K562 (cell line): ENCODE measurements around the gene LRIT1. TPM values are rescaled to one million over a fixed set of nuclear protein-coding genes. Genes with fewer than 3 reads are reported as not detected.

ENCODE experiments used
- ATAC-seq: fragments of 200-7000 bp; cut with Tn5 transposase; 3 replicates; pipeline ENCODE4 v1.9.1; 2020; ENCODE audit warnings: moderate library complexity
- BruUV-seq: library from RNA; stranded (reverse); fragments of 400-500 nt; replicated peaks from 2 replicates; lab custom pipeline; 2021; lab: Mats Ljungman, UMichigan
- CTCF ChIA-PET: fragments of 300-600 bp; formaldehyde crosslinking; extraction: SDS; loops from one replicate; lab custom pipeline; 2021; ENCODE audit warnings: low intra/inter-chr PET ratio; lab: Yijun Ruan, JAX
- POLR2A ChIA-PET: fragments of 300-600, 350-650 bp; sonication (Branson Sonifier 250); formaldehyde crosslinking; extraction: SDS; loops from one replicate; lab custom pipeline; 2021; ENCODE audit warnings: antibody characterized with exemption, inconsistent platforms; lab: Yijun Ruan, JAX
- DNase-seq, 4 experiments: peaks; one replicate each; pipeline versions ENCODE4 v3.0.0 to v3.0.0-alpha.2; 2011 to 2018; ENCODE audit warnings: low spot score in 3 of 4, mixed read lengths in 3 of 4; ENCODE audit errors: extremely low read depth in 1 of 4
- FAIRE-seq: peaks from 2 replicates; lab custom pipeline; 2011; peaks lifted over from hg19 to GRCh38; lab: Jason Lieb, UNC
- H2AFZ ChIP-seq: 2 replicates; pipeline ENCODE4 v1.6.0; 2011; ENCODE audit warnings: low read depth, low read length, control low read depth, inconsistent platforms
- H3K27ac ChIP-seq: fragments of 200-600 bp; 3 replicates; pipeline ENCODE4 v1.8.0; 2011; ENCODE audit warnings: low read depth, mild to moderate bottlenecking, control low read depth, inconsistent platforms, low read length, moderate library complexity, mixed read lengths; ENCODE audit errors: extremely low read depth
- H3K27me3 ChIP-seq, 2 experiments: fragments of 300-600 bp in 1 of 2; 2 replicates in 1 of 2; 3 replicates in 1 of 2; pipeline versions ENCODE4 v1.6.0 to v1.8.0; 2011; ENCODE audit warnings: inconsistent platforms in 2 of 2, low read length in 2 of 2, mild to moderate bottlenecking in 1 of 2, mixed read lengths in 1 of 2, moderate library complexity in 1 of 2; ENCODE audit not compliant: control insufficient read depth in 2 of 2, insufficient read depth in 2 of 2
- H3K36me3 ChIP-seq: fragments of 300-600 bp; 3 replicates; pipeline ENCODE4 v1.8.0; 2011; ENCODE audit warnings: mild to moderate bottlenecking, low read length, inconsistent platforms; ENCODE audit not compliant: control insufficient read depth, insufficient read depth
- H3K4me1 ChIP-seq, 2 experiments: fragments of 200-600 bp in 1 of 2; replicated peaks in 1 of 2; 2 replicates in 1 of 2; 3 replicates in 1 of 2; pipeline versions ENCODE4 v1.5.1 to v1.8.0; 2011; ENCODE audit warnings: inconsistent platforms in 2 of 2, low read length in 2 of 2, mild to moderate bottlenecking in 1 of 2, mixed read lengths in 1 of 2, moderate library complexity in 1 of 2; ENCODE audit not compliant: control insufficient read depth in 2 of 2, insufficient read depth in 2 of 2
- H3K4me2 ChIP-seq: 2 replicates; pipeline ENCODE4 v1.6.1; 2011; ENCODE audit warnings: low read length, control low read depth, inconsistent platforms, mixed read lengths; ENCODE audit not compliant: insufficient read depth
- H3K4me3 ChIP-seq: fragments of 200-600 bp; sonication (generic), shearing (Covaris generic); 2 replicates; pipeline ENCODE4 v1.5.1; 2016; ENCODE audit warnings: control low read depth, inconsistent platforms
- H3K79me2 ChIP-seq: fragments of 200-600 bp; 3 replicates; pipeline ENCODE4 v1.8.0; 2011; ENCODE audit warnings: low read length, inconsistent platforms; ENCODE audit not compliant: control insufficient read depth, insufficient read depth
- H3K9ac ChIP-seq, 2 experiments: 2 replicates each; pipeline versions ENCODE4 v1.6.0 to v1.6.1; 2011; ENCODE audit warnings: low read depth in 2 of 2, low read length in 2 of 2, control low read depth in 1 of 2, inconsistent platforms in 1 of 2, mild to moderate bottlenecking in 1 of 2, mixed read lengths in 1 of 2; ENCODE audit not compliant: insufficient read depth in 1 of 2
- H3K9me1 ChIP-seq: one replicate; pipeline ENCODE4 v1.6.0; 2011; ENCODE audit warnings: inconsistent platforms, mild to moderate bottlenecking, low read length, moderate library complexity; ENCODE audit not compliant: control insufficient read depth, insufficient read depth
- H3K9me3 ChIP-seq: replicated peaks from 2 replicates; pipeline ENCODE4 v1.5.1; 2011; ENCODE audit warnings: low read depth, low read length, inconsistent platforms; ENCODE audit not compliant: control insufficient read depth, insufficient read depth
- H4K20me1 ChIP-seq: replicated peaks from 2 replicates; pipeline ENCODE4 v1.6.1; 2011; ENCODE audit warnings: low read length, inconsistent platforms, mixed read lengths; ENCODE audit not compliant: control insufficient read depth, insufficient read depth
- CTCF ChIP-seq, 3 experiments: IDR thresholded peaks in 2 of 3; conservative IDR thresholded peaks in 1 of 3; 2 replicates each; pipeline ENCODE4 v1.5.1; 2011 to 2012; ENCODE audit warnings: low read length in 3 of 3, mild to moderate bottlenecking in 3 of 3, control low read depth in 2 of 3, improper control_type of control experiment in 1 of 3, inconsistent platforms in 1 of 3, low read depth in 1 of 3, mixed read lengths in 1 of 3, moderate library complexity in 1 of 3; ENCODE audit not compliant: insufficient read depth in 2 of 3
- E2F5 ChIP-seq: sonication (generic); formaldehyde crosslinking; IDR thresholded peaks from 2 replicates; pipeline ENCODE4 v1.8.0; 2022; ENCODE audit warnings: mild to moderate bottlenecking, missing genetic modification reagents
- ETV5 ChIP-seq: sonication (generic); formaldehyde crosslinking; IDR thresholded peaks from 2 replicates; pipeline ENCODE4 v1.4.0; 2020; ENCODE audit warnings: low read depth, mild to moderate bottlenecking, missing genetic modification reagents
- SUPT5H ChIP-seq: fragments of 450-650 bp; IDR thresholded peaks from 2 replicates; pipeline ENCODE4 v1.6.1; 2016
- ZNF23 ChIP-seq: fragments of 250-450 bp; sonication (Bioruptor Pico); IDR thresholded peaks from 2 replicates; pipeline ENCODE4 v1.4.0; 2020; ENCODE audit warnings: mild to moderate bottlenecking
- ZNF24 ChIP-seq: fragments of 450-650 bp; IDR thresholded peaks from 2 replicates; pipeline ENCODE4 v1.6.1; 2016
- WGBS: fragments of 100-300 bp; shearing (Covaris generic); methylation state at CpG from one replicate; pipeline ENCODE4 v1.1.6; 2016; ENCODE audit warnings: low coverage, mixed read lengths; ENCODE audit not compliant: insufficient coverage; ENCODE audit errors: missing lambda C conversion rate; 5-methylcytosine and 5-hydroxymethylcytosine counted together
- in situ Hi-C: fragments of 300-500 bp; cut with MboI; formaldehyde crosslinking; loops from 4 replicates; pipeline ENCODE4 v1.15.0; 2018; ENCODE audit warnings: inconsistent platforms, mixed read lengths
- intact Hi-C: fragments of 100-400 bp; cut with micrococcal nuclease; formaldehyde crosslinking; loops from 2 replicates; pipeline ENCODE4 v1.14.2; 2022
- polyA plus RNA-seq, 8 experiments: library from polyadenylated mRNA; depleted of rRNA in 4 of 8; stranded (reverse) in 5 of 8; unstranded in 3 of 8; fragments of >200 nt; fragmentation: Nextera tagmentation in 2 of 8; fragmentation: Illumina TruSeq in 1 of 8; extraction: Ambion mirVana in 2 of 8; extraction: Trizol in 1 of 8; gene quantifications; 2 replicates each; pipeline versions ENCODE4 v1.2.1 to v1.2.3, GENCODE V29; 2011 to 2014; ENCODE audit warnings: inconsistent platforms in 1 of 8, missing spikeins in 1 of 8
- total RNA-seq, 7 experiments: library from RNA; depleted of rRNA in 6 of 7; stranded (reverse); fragments of >200 nt in 6 of 7; fragmentation: Illumina TruSeq in 2 of 7; extraction: Trizol in 2 of 7; gene quantifications; 2 replicates each; pipeline versions ENCODE4 v1.2.1 to v1.2.3, GENCODE V29; 2011 to 2021; ENCODE audit warnings: low replicate concordance in 1 of 7
- TF ChIP-seq, protein P1 (sequence below): sonication (generic); IDR thresholded peaks from 2 replicates; pipeline ENCODE4 v1.6.1; 2016
- TF ChIP-seq, protein P2 (sequence below): fragments of 250-450 bp; sonication (Bioruptor Pico); IDR thresholded peaks from 2 replicates; pipeline ENCODE4 v1.4.0; 2020
- TF ChIP-seq, protein P3 (sequence below): fragments of 250-450 bp; sonication (Bioruptor Pico); IDR thresholded peaks from 2 replicates; pipeline ENCODE4 v1.4.0; 2020; ENCODE audit warnings: mild to moderate bottlenecking, moderate library complexity, borderline replicate concordance

Gene LRIT1
- total and polyA plus RNA-seq, 9 of the 15 experiments (the other 6 are each of a cell fraction or from before 2014, with no cell fraction given) = not detected

- TF ChIP-seq CTCF (IDR thresholded peaks at IDR 0.05 in 2 of 3, conservative IDR thresholded peaks at IDR 0.05 in 1 of 3; ENCODE audit: insufficient read depth in 2 of 3, low read depth in 1 of 3, low read length in 3 of 3) = no peak
- TF ChIP-seq SUPT5H = no peak
- no peak for TF ChIP-seq ZNF23 (CRISPR knock-in tag)
Measured at GRCh38 chr10:84257343-84258020, 16.1 kb upstream of the LRIT1 start (continued).

DNA sequence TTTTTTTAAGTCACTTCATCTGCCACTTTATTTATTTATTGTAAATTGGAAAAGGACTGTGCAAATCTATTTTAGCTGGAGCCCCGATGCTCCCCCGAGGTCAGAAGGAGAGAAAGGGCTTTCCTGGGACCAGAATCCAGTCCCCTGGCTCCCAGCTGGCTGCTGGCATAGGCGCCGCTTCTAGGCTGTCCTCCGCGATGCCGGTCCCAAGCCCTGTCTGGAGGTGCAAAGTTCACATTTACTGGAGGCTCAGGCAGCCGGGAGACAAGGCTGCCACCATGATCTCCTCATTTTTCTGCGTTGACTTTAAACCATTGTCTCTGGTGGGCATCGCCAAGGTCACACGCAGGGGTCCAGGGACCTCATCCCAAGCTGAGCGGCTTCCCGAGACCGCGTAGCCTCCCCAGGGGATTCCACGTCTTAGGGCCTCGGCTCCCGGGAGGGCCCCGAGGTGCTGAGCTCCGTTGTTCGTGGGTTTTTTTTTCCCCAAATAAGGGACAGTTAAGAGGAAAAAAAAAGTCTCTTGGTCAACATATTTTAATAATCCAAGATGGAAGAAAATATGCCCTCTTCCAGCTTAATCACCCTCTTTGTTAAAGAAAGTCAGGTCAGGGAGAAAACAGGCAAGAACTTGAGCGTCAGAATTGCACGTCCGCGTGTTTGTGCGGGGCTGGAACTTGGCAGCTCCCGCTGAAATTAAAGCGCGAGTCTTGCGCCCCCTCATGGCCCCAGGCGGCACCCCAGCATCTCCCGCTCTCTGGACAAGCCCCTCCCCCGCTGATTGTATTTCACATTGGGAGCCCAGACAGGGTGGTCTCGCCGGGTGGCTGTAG is 15.4 kb upstream of the LRIT1 start:
- H4K20me1 ChIP-seq = no peaks in the 10 kb centered on the region
- FAIRE-seq = peak; percentile 82
- H3K79me2 ChIP-seq = no peaks in the 10 kb centered on the region
- H3K4me1 ChIP-seq = peaks cover 4 to 15% of the 10 kb centered on the region in 2 experiments; a peak in 2 of 5 replicates
- H3K27ac ChIP-seq = no peak overlapping the region
- 21% methylated on average over 35 of the region's 35 CpGs for WGBS
- DNase-seq = peak; percentile 79 to 87 (median 85)
- peak overlapping the region; percentile 22; the same call in 1 of the 2 replicates for H3K4me2 ChIP-seq
- H2AFZ ChIP-seq = peak overlapping the region; percentile 75
- no TSS peak for BruUV-seq
- ChIA-PET POLR2A (interaction anchor here (0.6 to 1.0 kb wide), 3 partner anchors 14 to 290 kb away, joined by 3 read pairs; no protein-coding TSS in a partner anchor), CTCF (interaction anchor here (0.6 to 0.7 kb wide), 3 partner anchors 131 to 175 kb away, joined by 3 read pairs; no protein-coding TSS in a partner anchor)
- peaks cover 5 to 32% of the 10 kb centered on the region in 2 experiments; a peak in 2 of 5 replicates for H3K27me3 ChIP-seq
- no peaks in the 10 kb centered on the region for H3K36me3 ChIP-seq
- H3K9me1 ChIP-seq = no peaks in the 10 kb centered on the region
- H3K9me3 ChIP-seq = no peaks in the 10 kb centered on the region
- H3K9ac ChIP-seq = peak overlapping the region in 1 of 2 experiments; percentile 87; a peak in 2 of 4 replicates
- no peak overlapping the region for H3K4me3 ChIP-seq
- intact Hi-C loops = loop anchor here (5.0 kb wide), 1 partner anchor 124 kb away; no protein-coding TSS in a partner anchor
- ATAC-seq = peak; percentile 95
- in situ Hi-C loops = no loop called here
- TF ChIP-seq ZNF24 (no peak), E2F5 (CRISPR knock-in tag) (no peak), ETV5 (no peak; the same call in 1 of the 2 replicates)
- TF ChIP-seq, protein P1, sequence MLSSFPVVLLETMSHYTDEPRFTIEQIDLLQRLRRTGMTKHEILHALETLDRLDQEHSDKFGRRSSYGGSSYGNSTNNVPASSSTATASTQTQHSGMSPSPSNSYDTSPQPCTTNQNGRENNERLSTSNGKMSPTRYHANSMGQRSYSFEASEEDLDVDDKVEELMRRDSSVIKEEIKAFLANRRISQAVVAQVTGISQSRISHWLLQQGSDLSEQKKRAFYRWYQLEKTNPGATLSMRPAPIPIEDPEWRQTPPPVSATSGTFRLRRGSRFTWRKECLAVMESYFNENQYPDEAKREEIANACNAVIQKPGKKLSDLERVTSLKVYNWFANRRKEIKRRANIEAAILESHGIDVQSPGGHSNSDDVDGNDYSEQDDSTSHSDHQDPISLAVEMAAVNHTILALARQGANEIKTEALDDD = no peak
- TF ChIP-seq, protein P2, sequence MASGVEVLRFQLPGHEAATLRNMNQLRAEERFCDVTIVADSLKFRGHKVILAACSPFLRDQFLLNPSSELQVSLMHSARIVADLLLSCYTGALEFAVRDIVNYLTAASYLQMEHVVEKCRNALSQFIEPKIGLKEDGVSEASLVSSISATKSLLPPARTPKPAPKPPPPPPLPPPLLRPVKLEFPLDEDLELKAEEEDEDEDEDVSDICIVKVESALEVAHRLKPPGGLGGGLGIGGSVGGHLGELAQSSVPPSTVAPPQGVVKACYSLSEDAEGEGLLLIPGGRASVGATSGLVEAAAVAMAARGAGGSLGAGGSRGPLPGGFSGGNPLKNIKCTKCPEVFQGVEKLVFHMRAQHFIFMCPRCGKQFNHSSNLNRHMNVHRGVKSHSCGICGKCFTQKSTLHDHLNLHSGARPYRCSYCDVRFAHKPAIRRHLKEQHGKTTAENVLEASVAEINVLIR (CRISPR knock-in tag) = no peak
- TF ChIP-seq, protein P3, sequence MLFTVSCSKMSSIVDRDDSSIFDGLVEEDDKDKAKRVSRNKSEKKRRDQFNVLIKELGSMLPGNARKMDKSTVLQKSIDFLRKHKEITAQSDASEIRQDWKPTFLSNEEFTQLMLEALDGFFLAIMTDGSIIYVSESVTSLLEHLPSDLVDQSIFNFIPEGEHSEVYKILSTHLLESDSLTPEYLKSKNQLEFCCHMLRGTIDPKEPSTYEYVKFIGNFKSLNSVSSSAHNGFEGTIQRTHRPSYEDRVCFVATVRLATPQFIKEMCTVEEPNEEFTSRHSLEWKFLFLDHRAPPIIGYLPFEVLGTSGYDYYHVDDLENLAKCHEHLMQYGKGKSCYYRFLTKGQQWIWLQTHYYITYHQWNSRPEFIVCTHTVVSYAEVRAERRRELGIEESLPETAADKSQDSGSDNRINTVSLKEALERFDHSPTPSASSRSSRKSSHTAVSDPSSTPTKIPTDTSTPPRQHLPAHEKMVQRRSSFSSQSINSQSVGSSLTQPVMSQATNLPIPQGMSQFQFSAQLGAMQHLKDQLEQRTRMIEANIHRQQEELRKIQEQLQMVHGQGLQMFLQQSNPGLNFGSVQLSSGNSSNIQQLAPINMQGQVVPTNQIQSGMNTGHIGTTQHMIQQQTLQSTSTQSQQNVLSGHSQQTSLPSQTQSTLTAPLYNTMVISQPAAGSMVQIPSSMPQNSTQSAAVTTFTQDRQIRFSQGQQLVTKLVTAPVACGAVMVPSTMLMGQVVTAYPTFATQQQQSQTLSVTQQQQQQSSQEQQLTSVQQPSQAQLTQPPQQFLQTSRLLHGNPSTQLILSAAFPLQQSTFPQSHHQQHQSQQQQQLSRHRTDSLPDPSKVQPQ (CRISPR knock-in tag) = no peak
